Esophagus squamous epithelium (tissue), 5 donors: ENCODE measurements around the gene FIG4. TPM values are rescaled to one million over a fixed set of nuclear protein-coding genes. Genes with fewer than 3 reads are reported as not detected.

ENCODE experiments used
- DNase-seq: peaks from one replicate; lab custom pipeline; 2025; lab: John Stamatoyannopoulos, UW
- H3K27ac ChIP-seq, 4 donors: fragments of 200-600 bp; sonication (generic); one replicate each; pipeline ENCODE4 v1.5.1; 2016 to 2019; ENCODE audit warnings: mild to moderate bottlenecking in 1 of 4
- H3K27me3 ChIP-seq, 4 donors: fragments of 200-600 bp; sonication (generic); 1 replicate in 3 of 4; 2 replicates in 1 of 4; pipeline versions ENCODE4 v1.5.1 to v1.6.0; 2017 to 2021; ENCODE audit warnings: antibody characterized with exemption in 1 of 4
- H3K36me3 ChIP-seq, 3 donors: fragments of 200-600 bp; sonication (generic); one replicate each; pipeline ENCODE4 v1.5.1; 2016 to 2019
- H3K4me1 ChIP-seq, 3 donors: fragments of 200-600 bp; sonication (generic); one replicate each; pipeline ENCODE4 v1.5.1; 2017 to 2019
- H3K4me3 ChIP-seq, 4 donors: fragments of 200-600 bp; sonication (generic); 1 replicate in 3 of 4; 2 replicates in 1 of 4; pipeline ENCODE4 v1.5.1; 2016 to 2019; ENCODE audit warnings: mild to moderate bottlenecking in 2 of 4, moderate library complexity in 1 of 4
- H3K9me3 ChIP-seq, 3 donors: fragments of 200-600 bp; sonication (generic); one replicate each; pipeline ENCODE4 v1.5.1; 2016 to 2019
- POLR2A ChIP-seq, 4 donors: fragments of 450-650 bp; IDR thresholded peaks; one replicate each; pipeline ENCODE4 v1.6.1; 2017; ENCODE audit warnings: antibody characterized with exemption in 4 of 4, mild to moderate bottlenecking in 4 of 4, moderate library complexity in 3 of 4
- WGBS, 2 donors: methylation state at CpG; one replicate each; pipeline ENCODE4 v1.1.5; 2018; 5-methylcytosine and 5-hydroxymethylcytosine counted together
- intact Hi-C: fragments of 100-400 bp; cut with DNase I; formaldehyde crosslinking; loops from one replicate; pipeline ENCODE4 v1.15.0; 2022
- total RNA-seq, 4 donors: library from RNA; depleted of rRNA; stranded (reverse); fragments of >200 nt; gene quantifications; one replicate each; pipeline ENCODE4 v1.1.0, GENCODE V29; 2016
- TF ChIP-seq, protein P1 (sequence below), 6 experiments: fragments of 450-650 bp in 4 of 6; fragments of 200-600 bp in 2 of 6; sonication (generic) in 2 of 6; IDR thresholded peaks; one replicate each; pipeline ENCODE4 v1.5.1; 2016 to 2019; ENCODE audit warnings: antibody characterized with exemption in 6 of 6, mild to moderate bottlenecking in 4 of 6, moderate library complexity in 4 of 6
- donor health status: DM: yes; HTN: yes; CAD: no.

The FIG4 gene
- total RNA-seq, 4 donors from 2014 or later, result 7.0 to 11.3 (median 9.1) TPM

DNA sequence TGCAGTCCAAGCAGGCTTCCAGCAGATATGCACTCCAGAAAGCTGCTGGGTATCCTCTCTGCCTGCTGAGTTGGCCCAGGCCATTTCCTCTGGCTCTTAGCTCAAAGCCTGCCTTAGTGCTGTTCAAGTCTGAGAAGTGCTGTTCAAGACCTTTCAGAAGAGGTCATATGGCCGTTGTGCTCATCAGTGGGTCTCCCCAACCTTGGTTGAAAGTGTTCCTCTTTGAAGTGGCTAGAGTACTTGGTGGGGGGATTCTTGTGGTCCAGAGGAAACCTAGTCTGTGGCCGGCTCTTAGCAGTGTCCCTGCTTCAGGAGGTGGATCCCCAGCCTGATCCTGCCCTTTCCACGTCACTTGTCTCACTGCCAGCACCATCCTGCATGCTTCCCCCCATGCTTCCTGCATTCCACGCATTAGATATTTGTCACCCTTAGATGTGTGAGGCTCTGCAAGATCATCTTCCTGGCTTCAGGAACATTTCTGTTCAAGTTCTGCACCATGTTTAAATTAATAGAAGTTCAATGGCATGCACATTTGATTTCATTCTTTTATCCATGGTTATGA lies 105.0 kb downstream of the FIG4 start:
- no peak for DNase-seq
- intact Hi-C loops, result loop anchor here (5.0 kb wide), 1 partner anchor 241 kb away; no protein-coding TSS in a partner anchor
- 78 to 85% methylated on average over 3 of the region's 4 CpGs for WGBS, 2 donors
- H3K4me1 ChIP-seq, result peaks cover 8 to 45% (median 14%) of the 10 kb centered on the region in 3 donors
- no peak overlapping the region for H3K27ac ChIP-seq
- H3K36me3 ChIP-seq, result peaks cover 0 to 30% (median 0%) of the 10 kb centered on the region in 3 donors
- TF ChIP-seq, protein P1, sequence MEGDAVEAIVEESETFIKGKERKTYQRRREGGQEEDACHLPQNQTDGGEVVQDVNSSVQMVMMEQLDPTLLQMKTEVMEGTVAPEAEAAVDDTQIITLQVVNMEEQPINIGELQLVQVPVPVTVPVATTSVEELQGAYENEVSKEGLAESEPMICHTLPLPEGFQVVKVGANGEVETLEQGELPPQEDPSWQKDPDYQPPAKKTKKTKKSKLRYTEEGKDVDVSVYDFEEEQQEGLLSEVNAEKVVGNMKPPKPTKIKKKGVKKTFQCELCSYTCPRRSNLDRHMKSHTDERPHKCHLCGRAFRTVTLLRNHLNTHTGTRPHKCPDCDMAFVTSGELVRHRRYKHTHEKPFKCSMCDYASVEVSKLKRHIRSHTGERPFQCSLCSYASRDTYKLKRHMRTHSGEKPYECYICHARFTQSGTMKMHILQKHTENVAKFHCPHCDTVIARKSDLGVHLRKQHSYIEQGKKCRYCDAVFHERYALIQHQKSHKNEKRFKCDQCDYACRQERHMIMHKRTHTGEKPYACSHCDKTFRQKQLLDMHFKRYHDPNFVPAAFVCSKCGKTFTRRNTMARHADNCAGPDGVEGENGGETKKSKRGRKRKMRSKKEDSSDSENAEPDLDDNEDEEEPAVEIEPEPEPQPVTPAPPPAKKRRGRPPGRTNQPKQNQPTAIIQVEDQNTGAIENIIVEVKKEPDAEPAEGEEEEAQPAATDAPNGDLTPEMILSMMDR (IDR thresholded peaks at IDR 0.05), result no peak
- no peak for TF ChIP-seq POLR2A (IDR thresholded peaks at IDR 0.05)
- no peaks in the 10 kb centered on the region for H3K9me3 ChIP-seq
- H3K27me3 ChIP-seq, result no peaks in the 10 kb centered on the region
- H3K4me3 ChIP-seq, result no peak overlapping the region

DNA sequence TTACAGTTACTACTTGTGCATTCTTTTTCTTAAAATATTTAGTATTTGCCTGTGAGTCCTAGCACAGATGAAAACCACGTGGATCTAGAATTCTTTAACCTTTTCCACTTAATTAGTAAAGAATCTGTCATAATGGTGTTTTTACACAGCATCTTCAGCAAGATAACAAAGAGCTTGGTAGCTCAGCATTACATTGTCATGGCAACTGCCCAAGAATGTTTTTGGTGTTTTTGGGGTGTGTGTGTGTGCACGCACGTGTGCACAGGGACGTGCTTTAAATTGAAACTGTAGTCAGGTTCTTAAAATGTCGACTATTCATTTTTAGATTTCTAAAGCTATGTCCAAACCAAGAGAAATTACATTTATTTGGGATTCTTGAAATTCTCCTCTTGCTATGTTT lies 108.0 kb downstream of the FIG4 start:
- H3K4me1 ChIP-seq, result peaks cover 6 to 29% (median 7%) of the 10 kb centered on the region in 3 donors
- H3K27ac ChIP-seq, result peak overlapping the region in 1 of 4 donors; percentile 54
- TF ChIP-seq, protein P1 (IDR thresholded peaks at IDR 0.05), result no peak
- TF ChIP-seq POLR2A (IDR thresholded peaks at IDR 0.05), result no peak
- no peaks in the 10 kb centered on the region for H3K9me3 ChIP-seq
- peaks cover 0 to 33% (median 0%) of the 10 kb centered on the region in 3 donors for H3K36me3 ChIP-seq
- intact Hi-C loops, result loop anchor here (5.0 kb wide), 1 partner anchor 238 kb away; no protein-coding TSS in a partner anchor
- 88 to 94% methylated on average over 5 of the region's 5 CpGs for WGBS, 2 donors
- H3K4me3 ChIP-seq, result no peak overlapping the region
- no peaks in the 10 kb centered on the region for H3K27me3 ChIP-seq
- no peak for DNase-seq

DNA sequence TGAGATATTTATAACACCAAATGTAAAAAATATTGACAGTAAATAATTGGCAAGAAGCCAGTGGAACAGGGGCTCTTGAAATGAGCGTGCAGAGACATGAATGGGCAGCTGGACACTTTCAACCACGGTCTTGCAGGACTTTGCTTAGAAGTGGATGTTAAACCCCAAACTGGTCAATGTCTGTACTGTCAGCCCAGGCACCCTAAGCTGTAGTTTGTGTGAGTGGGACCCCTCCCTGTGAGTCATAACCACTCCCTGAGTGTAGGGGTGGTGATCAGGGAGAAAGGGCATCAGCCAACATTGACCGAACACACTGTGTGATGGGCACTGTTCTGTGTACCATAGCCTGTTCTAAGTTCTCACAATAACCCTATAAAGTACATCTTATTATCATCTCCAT lies 108.6 kb downstream of the FIG4 start:
- Histone ChIP-seq H3K9me3 (no peaks in the 10 kb centered on the region), H3K4me1 (peaks cover under 1 to 24% (median 1%) of the 10 kb centered on the region in 3 donors), H3K27me3 (no peaks in the 10 kb centered on the region), H3K27ac (peak overlapping the region in 2 of 4 donors; percentile 54 to 58), H3K36me3 (peaks cover 0 to 33% (median 0%) of the 10 kb centered on the region in 3 donors), H3K4me3 (no peak overlapping the region)
- intact Hi-C loops, result loop anchor here (5.0 kb wide), 1 partner anchor 238 kb away; no protein-coding TSS in a partner anchor
- TF ChIP-seq, protein P1 (IDR thresholded peaks at IDR 0.05), result no peak
- TF ChIP-seq POLR2A (IDR thresholded peaks at IDR 0.05), result no peak
- 66 to 89% methylated on average over 2 to 3 of the region's 3 CpGs for WGBS, 2 donors
- DNase-seq, result no peak

DNA sequence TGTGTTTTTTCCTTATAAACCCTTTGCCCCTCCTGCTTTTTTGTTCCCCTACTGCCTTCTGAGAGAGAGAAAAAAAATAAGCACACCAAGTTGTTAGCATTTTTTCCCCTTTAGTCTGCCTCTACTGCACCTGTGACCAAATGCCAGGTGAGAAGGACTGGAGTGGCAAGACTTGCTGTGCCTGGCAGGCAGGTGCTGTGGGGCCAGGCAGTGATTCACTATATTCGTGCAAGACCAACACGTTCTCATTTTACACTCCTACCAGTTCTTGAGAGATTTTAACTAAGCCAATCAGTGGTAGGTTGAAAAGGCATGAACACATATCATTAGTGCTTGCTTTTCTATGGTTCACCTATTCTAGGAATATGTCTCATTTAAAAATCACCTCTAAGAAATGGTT lies 109.7 kb downstream of the FIG4 start:
- Histone ChIP-seq H3K36me3 (peaks cover 0 to 33% (median 0%) of the 10 kb centered on the region in 3 donors), H3K27me3 (no peaks in the 10 kb centered on the region), H3K4me1 (peaks cover 0 to 18% (median 0%) of the 10 kb centered on the region in 3 donors), H3K4me3 (no peak overlapping the region), H3K27ac (peak overlapping the region in 3 of 4 donors; percentile 32 to 58 (median 54)), H3K9me3 (no peaks in the 10 kb centered on the region)
- DNase-seq, result no peak
- intact Hi-C loops, result no loop called here
- 54 to 75% methylated on average over 2 of the region's 2 CpGs for WGBS, 2 donors
- no peak for TF ChIP-seq POLR2A (IDR thresholded peaks at IDR 0.05)
- TF ChIP-seq, protein P1 (IDR thresholded peaks at IDR 0.05), result no peak

DNA sequence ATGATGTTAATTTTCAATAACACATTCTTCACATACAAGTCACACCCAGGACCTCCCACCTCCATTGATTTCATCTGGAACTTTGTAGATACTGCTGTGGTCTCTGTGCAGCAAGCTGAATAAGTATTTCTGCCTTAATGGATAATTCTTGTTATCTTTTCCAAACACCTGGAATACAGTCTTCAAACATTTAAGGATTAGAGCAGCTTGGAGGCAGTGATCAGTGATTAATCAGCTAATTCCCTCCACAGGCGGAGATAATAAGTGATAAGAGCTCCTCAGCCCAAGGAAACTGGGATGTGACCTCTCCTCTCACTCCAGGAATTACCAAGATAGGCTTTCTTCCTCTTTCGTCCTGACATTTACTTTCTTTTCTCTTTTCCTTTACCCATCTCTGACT lies 110.7 kb downstream of the FIG4 start:
- 82 to 88% methylated on average over 2 of the region's 2 CpGs for WGBS, 2 donors
- DNase-seq, result no peak
- H3K27me3 ChIP-seq, result no peaks in the 10 kb centered on the region
- H3K36me3 ChIP-seq, result peaks cover 0 to 31% (median 0%) of the 10 kb centered on the region in 3 donors
- TF ChIP-seq POLR2A (IDR thresholded peaks at IDR 0.05), result no peak
- TF ChIP-seq, protein P1 (IDR thresholded peaks at IDR 0.05), result no peak
- H3K9me3 ChIP-seq, result no peaks in the 10 kb centered on the region
- H3K27ac ChIP-seq, result no peak overlapping the region
- intact Hi-C loops, result no loop called here
- H3K4me1 ChIP-seq, result peaks cover 0 to 18% (median 0%) of the 10 kb centered on the region in 3 donors
- H3K4me3 ChIP-seq, result no peak overlapping the region
